Astrocyte (in vitro differentiated cells and primary cell): ENCODE results near the gene ZBTB16.

ENCODE experiments used
- EZH2 ChIP-seq: IDR thresholded peaks from 2 replicates; pipeline ENCODE4 v1.6.1; 2012; ENCODE audit warnings: mild to moderate bottlenecking, low read length, inconsistent platforms; ENCODE audit not compliant: insufficient read depth
- TF ChIP-seq, protein P1 (sequence below): IDR thresholded peaks from 2 replicates; pipeline ENCODE4 v1.5.1; 2011; ENCODE audit warnings: low read depth, mild to moderate bottlenecking, inconsistent platforms, low read length, moderate library complexity; ENCODE audit not compliant: insufficient read depth

GRCh38 chr11:114120606-114121005, 61.1 kb downstream of the ZBTB16 start:
- TF ChIP-seq, protein P1, sequence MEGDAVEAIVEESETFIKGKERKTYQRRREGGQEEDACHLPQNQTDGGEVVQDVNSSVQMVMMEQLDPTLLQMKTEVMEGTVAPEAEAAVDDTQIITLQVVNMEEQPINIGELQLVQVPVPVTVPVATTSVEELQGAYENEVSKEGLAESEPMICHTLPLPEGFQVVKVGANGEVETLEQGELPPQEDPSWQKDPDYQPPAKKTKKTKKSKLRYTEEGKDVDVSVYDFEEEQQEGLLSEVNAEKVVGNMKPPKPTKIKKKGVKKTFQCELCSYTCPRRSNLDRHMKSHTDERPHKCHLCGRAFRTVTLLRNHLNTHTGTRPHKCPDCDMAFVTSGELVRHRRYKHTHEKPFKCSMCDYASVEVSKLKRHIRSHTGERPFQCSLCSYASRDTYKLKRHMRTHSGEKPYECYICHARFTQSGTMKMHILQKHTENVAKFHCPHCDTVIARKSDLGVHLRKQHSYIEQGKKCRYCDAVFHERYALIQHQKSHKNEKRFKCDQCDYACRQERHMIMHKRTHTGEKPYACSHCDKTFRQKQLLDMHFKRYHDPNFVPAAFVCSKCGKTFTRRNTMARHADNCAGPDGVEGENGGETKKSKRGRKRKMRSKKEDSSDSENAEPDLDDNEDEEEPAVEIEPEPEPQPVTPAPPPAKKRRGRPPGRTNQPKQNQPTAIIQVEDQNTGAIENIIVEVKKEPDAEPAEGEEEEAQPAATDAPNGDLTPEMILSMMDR = no peak
- no peak for TF ChIP-seq EZH2
